PFSK-1 (cell line): ENCODE results near the gene DSTN.

Experiments used
- FOXP2 ChIP-seq: optimal IDR thresholded peaks from 2 replicates; pipeline ENCODE3; 2011; ENCODE audit warnings: borderline replicate concordance, control low read depth, inconsistent platforms; ENCODE audit not compliant: insufficient read depth; ENCODE audit errors: extremely low read length, extremely low read depth
- POLR2AphosphoS5 ChIP-seq: IDR thresholded peaks from 2 replicates; pipeline ENCODE4 v1.6.1; 2012; ENCODE audit warnings: low read depth, mild to moderate bottlenecking, control low read depth, low read length, moderate library complexity
- REST ChIP-seq, 2 experiments: IDR thresholded peaks; 2 replicates each; pipeline versions ENCODE4 v1.6.1 to v1.8.0; 2011 to 2012; ENCODE audit warnings: low read depth in 2 of 2, low read length in 2 of 2, control low read depth in 1 of 2, inconsistent platforms in 1 of 2, mild to moderate bottlenecking in 1 of 2, moderate library complexity in 1 of 2; ENCODE audit not compliant: insufficient read depth in 1 of 2
- SIN3A ChIP-seq: IDR thresholded peaks from 2 replicates; pipeline ENCODE4 v1.6.1; 2012; ENCODE audit warnings: mild to moderate bottlenecking, low read length, moderate library complexity, borderline replicate concordance; ENCODE audit not compliant: insufficient read depth
- TAF1 ChIP-seq: IDR thresholded peaks from 2 replicates; pipeline ENCODE4 v1.6.1; 2012; ENCODE audit warnings: low read length, control low read depth, borderline replicate concordance; ENCODE audit not compliant: insufficient read depth

The DSTN gene

GRCh38 chr20:17637413-17637780 lies 67.5 kb downstream of the DSTN start:
- TF ChIP-seq FOXP2 (no peak), POLR2AphosphoS5 (no peak), REST (IDR thresholded peaks at IDR 0.05; ENCODE audit: insufficient read depth in 1 of 2, low read depth in 2 of 2, low read length in 2 of 2) (no peak), SIN3A (no peak)

GRCh38 chr20:17637985-17638640 lies 68.2 kb downstream of the DSTN start:
- TF ChIP-seq TAF1: no peak
- no peak for TF ChIP-seq POLR2AphosphoS5
- no peak for TF ChIP-seq REST (IDR thresholded peaks at IDR 0.05; ENCODE audit: insufficient read depth in 1 of 2, low read depth in 2 of 2, low read length in 2 of 2)
- TF ChIP-seq FOXP2: no peak
- TF ChIP-seq SIN3A: no peak

- TF ChIP-seq FOXP2 (no peak), POLR2AphosphoS5 (no peak), TAF1 (no peak)
Measured at GRCh38 chr20:17638835-17639407, 69.0 kb downstream of the DSTN start.

GRCh38 chr20:17640146-17640874 lies 70.4 kb downstream of the DSTN start:
- TF ChIP-seq POLR2AphosphoS5: no peak
- TF ChIP-seq TAF1: no peak
- no peak for TF ChIP-seq SIN3A
- TF ChIP-seq FOXP2: no peak
- TF ChIP-seq REST (IDR thresholded peaks at IDR 0.05; ENCODE audit: insufficient read depth in 1 of 2, low read depth in 2 of 2, low read length in 2 of 2): no peak

DNA sequence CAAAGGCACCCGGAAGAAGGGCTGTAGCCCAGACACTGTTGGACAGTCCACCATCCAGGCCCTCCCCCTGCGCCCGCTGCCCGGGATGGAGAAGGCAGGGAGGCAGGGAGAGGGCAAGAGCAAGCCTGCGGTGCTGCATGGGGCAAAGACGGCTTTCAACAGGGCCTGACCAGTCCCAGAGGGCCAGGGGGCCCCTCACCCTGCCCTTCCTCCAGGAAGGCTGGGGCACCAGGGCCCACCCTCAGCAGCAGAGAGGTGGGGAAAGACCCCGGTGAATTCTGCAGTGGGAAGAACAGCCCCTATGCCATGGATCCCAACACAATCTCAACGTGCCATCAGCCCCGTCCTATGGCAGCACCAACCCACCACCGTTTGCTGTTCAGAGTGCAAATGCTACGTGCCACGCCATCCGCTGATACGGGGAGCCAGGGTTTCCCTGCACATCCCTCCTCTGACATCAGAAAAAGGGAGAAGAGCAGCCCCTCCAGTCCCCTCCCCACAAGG lies 71.1 kb downstream of the DSTN start:
- TF ChIP-seq POLR2AphosphoS5 (no peak), REST (IDR thresholded peaks at IDR 0.05; ENCODE audit: insufficient read depth in 1 of 2, low read depth in 2 of 2, low read length in 2 of 2) (no peak), SIN3A (no peak), TAF1 (no peak), FOXP2 (no peak)
